Measurements from ENCODE around the gene SPATC1L.

The SPATC1L gene

GRCh38 chr21:46129846-46130651 lies 54.2 kb downstream of the SPATC1L start:
- no peak for DNase-seq

- DNase-seq, result no peak
Observed at GRCh38 chr21:46128933-46129571, 55.2 kb downstream of the SPATC1L start.

GRCh38 chr21:46128106-46128932 lies 55.9 kb downstream of the SPATC1L start:
- no peak for DNase-seq

GRCh38 chr21:46127239-46128105 lies 56.8 kb downstream of the SPATC1L start:
- DNase-seq, result no peak

- no peak for DNase-seq
Observed at GRCh38 chr21:46126309-46127238, 57.7 kb downstream of the SPATC1L start.

- DNase-seq, result no peak
Observed at GRCh38 chr21:46125846-46126301, 58.4 kb downstream of the SPATC1L start.

GRCh38 chr21:46124926-46125845 lies 59.1 kb downstream of the SPATC1L start:
- DNase-seq, result no peak

GRCh38 chr21:46124083-46124925 lies 60.0 kb downstream of the SPATC1L start:
- no peak for DNase-seq

- no peak for DNase-seq
Observed at GRCh38 chr21:46122758-46123683, 61.2 kb downstream of the SPATC1L start.

GRCh38 chr21:46122237-46122671 lies 62.0 kb downstream of the SPATC1L start:
- no peak for DNase-seq

- no peak for DNase-seq
Observed at GRCh38 chr21:46121286-46122221, 62.7 kb downstream of the SPATC1L start.

- DNase-seq, result no peak
Observed at GRCh38 chr21:46120301-46121285, 63.7 kb downstream of the SPATC1L start.

- DNase-seq, result no peak
Observed at GRCh38 chr21:46119637-46120271, 64.5 kb downstream of the SPATC1L start.

GRCh38 chr21:46119144-46119636 lies 65.1 kb downstream of the SPATC1L start:
- DNase-seq, result no peak
